HG03159 (cell line): ENCODE results near the gene ZNF594.
A peak's percentile ranks its signal among the peaks of the same experiment; 100 is the strongest.
"Not testable (repeated sequence)": the region's sequence is repeated elsewhere in the genome, so short reads cannot be mapped to it uniquely, and the experiment has no call there.

Source experiments
- ATAC-seq: cut with Tn5 transposase; IDR thresholded peaks from one replicate; pipeline ENCODE4 v1.9.1; 2021; ENCODE audit warnings: mild to moderate bottlenecking, moderate library complexity; ENCODE audit not compliant: unreplicated experiment

Gene ZNF594

GRCh38 chr17:5191541-5192417 lies at the start of gene ZNF594:
ZNF594 (minus strand) TSS chr17:5191868; CDS start chr17:5184256, 7,612 bp downstream.
- ATAC-seq: peak; percentile 95

DNA sequence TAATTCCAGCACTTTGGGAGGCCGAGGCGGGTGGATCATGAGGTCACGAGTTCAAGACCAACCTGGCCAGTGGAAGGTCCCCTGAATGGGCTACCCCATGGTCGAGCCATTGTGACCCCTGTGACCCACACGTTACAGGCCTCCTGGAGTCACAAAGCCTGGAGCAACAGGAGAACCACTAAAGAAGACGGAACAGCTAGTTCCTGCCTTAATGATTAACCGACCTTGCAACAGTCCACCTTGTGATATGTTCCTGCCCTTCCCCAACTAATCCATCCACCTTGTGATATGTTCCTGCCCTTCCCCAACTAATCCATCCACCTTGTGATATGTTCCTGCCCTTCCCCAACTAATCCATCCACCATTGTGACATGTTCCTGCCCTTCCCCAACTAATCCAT lies 48.1 kb upstream of the ZNF594 start:
- ATAC-seq: not testable (repeated sequence)

DNA sequence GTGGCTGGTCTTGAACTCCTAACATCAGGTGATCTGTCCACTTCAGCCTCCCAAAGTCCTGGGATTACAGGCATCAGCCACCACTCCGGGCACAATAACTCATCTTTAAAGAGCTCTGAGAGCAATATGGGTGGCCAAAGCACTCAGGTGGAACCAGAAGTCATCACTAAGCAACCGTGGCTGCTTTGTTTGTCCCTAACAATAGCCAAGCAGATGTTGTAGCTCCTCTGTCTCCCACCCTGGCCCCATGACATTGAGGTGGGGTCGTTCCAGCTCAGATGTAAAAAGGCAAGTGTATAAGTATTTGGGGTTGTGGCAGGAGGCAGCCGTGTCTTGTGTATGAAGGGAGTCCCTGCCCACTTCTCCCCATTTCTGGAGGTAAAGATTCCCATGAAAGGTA lies 46.7 kb upstream of the ZNF594 start:
- no peak for ATAC-seq

GRCh38 chr17:5237541-5238016 lies 45.9 kb upstream of the ZNF594 start:
- ATAC-seq: no peak

- no peak for ATAC-seq
These were observed 45.4 kb upstream of the ZNF594 start for GRCh38 chr17:5236938-5237540.

DNA sequence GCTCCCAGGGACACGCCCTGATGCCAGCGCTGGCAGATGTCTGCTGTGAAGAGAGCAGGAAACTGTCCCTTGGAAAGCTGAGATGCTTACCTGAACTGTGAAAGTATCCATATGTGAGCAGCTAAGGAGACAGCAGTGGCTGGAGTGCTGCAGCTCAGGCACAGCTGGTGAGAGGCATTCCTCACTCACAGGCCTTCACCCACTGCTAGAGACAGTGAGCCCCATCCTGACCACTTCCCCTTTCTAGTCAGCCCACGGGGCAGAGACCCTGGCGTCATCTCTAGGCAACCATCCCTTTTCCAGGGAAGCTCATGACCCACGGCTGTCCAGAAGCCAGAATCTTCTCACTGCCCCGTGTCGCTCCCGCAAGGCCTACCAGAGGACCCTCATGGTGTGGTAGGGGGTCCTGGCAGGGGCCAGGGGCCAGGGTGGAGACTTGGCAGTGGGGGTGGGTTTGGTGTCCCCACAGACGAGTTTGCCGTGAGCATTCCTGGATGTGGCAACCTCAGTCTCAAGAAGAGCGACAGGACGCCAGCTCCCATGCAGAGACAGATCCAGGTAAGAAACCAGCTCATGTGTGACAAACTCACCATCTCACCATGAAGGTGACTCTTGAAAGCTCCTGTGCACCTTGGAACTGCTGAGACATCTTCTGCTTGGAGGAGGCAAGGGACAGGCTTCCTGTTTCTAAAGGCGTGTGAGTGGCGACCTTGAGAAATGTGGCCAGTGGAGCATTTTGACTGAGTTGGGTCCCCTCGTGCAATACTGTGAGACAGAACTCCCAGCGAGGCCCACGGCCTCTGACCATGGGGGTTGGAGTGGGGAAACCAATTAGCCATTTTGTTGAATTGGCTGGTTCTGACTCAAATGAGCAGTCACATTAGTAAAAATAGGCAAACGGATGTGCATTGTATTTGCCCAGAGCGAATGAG lies 43.2 kb upstream of the ZNF594 start, which contains the start of gene SCIMP:
Gene SCIMP, minus strand, starts transcription at position 216 of the 932 bp plus-strand sequence. Its CDS starts 105 bp downstream, at position 111.
- peak; percentile 64 for ATAC-seq

- not testable (repeated sequence) for ATAC-seq
These were observed 41.8 kb upstream of the ZNF594 start for GRCh38 chr17:5233492-5233891.

- ATAC-seq: no peak
These were observed 35.5 kb upstream of the ZNF594 start for GRCh38 chr17:5226940-5227878.

DNA sequence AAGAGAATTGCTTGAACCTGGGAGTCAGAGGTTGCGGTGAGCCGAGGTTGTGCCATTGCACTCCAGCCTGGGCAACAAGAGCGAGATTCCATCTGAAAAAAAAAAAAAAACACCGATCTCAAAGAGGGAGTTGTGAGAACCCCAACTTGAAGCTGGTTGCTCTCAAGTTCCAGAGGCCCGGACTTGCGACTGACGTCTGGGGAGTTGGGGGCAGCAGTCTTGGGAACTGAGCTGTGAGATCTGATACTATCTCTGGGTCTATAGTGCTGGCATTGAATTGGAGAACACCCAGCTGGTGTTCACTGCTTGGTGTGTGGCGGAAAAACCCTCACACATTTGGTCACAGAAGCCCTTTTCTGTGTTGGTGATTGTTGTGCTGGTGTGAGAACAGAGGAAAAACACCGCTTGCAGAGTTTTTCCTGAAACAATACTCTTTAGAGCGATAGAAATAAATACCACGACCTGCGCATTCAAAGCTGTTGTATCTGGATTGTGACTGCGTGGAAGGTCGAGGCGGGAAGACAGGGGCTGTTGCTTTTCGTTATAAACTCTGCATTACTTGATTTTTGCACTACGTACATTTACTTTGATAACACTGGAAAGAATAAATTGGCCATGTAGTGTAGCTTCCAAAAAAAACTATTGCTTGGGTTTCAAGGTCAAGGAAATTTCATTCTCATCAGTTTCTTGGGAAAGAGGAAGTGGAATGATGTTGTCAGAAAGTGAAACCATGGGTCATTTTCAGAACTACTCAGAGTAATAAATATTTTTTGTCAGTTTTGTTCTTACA lies 34.2 kb upstream of the ZNF594 start:
- ATAC-seq: no peak

- ATAC-seq: not testable (repeated sequence)
These were observed 30.2 kb upstream of the ZNF594 start for GRCh38 chr17:5221912-5222311.

DNA sequence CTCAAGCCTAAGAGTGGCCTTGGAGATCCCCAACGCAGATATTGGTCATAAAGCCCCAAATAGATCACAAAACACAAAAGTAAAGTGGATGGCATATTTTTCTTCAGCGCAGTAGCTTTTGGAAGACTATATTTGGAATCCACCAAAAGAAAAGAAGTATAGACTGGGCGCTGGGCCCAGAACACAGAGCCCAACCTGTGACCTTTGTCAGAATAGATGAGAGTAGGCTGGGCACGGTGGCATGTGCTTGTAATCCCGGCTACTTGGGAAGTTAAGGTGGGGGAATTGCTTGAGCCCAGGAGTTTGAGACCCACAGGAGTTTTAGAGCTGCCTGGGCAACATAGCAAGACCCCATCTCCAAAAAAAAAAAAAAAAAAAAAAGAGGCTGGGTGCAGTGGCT lies 28.4 kb upstream of the ZNF594 start:
- no peak for ATAC-seq

- ATAC-seq: no peak
These were observed 27.9 kb upstream of the ZNF594 start for GRCh38 chr17:5219536-5219935.

- ATAC-seq: not testable (repeated sequence)
These were observed 25.9 kb upstream of the ZNF594 start for GRCh38 chr17:5217562-5217961.

DNA sequence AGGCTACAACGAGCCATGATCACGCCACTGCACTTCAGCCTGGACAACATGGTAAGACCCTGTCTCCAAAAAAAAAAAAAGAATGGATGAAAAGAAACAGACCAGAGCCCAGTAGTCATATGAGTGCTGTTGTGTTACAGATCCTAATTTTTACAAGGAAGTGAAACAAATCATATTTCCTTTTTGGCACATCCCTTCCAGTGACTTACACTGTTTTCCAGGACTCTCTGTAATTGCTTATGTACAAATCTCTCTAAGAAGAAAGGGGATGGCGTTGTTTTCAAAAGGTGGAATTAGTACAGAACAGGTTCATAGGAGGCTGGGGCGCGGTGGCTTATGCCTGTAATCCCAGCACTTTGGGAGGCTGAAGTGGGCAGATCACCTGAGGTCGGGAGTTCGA lies 19.8 kb upstream of the ZNF594 start:
- no peak for ATAC-seq

DNA sequence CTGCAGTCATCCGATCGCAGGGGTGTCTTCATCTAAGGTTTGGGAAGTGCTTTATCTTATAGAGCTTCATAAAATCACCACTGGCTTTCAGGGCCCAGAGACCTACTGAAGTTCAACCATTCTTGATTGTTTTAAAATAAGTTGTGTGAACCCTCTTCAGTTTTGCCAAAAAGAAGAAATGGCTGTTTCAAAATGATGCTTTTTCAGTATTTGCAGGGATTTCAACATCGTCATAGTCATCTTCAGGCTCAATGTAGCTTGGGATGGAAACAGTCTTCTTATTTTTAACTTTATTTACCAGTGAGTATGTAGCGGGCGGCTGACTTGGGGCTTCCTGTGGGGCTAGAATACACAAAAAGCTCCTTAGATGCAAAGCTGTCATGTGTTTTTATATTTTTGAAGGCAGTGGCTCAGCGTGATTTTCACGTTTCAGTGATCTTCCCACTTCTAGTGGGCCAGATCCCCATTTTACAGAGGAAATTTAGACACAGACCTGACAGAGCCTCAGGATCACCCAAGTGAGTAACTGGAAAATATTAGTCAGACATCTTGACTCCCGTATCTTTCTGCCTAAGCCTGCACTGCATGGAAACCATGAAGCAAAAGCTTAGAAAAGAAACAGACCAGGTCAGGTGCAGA lies 19.1 kb upstream of the ZNF594 start:
- peak; percentile 45 for ATAC-seq

DNA sequence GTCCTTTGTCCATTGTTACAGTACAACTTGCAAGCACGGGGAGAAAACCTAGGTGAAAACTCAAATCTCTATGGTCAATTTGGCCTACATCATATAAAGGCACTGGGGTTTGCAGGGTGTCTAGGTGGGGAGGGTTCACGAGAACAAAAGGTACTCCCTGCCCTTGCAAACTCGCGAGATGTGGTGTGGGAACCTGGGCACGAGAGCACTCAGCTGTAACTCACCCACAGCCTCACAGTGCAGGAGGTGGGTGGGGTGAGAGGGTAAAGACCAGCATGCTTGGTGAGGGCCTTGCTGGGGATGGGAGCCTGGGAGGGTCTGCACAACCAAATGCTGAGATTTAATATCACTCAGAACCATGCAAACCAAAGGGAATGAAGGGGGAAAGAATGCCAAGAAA lies 18.4 kb upstream of the ZNF594 start:
- ATAC-seq: no peak

- no peak for ATAC-seq
These were observed 17.7 kb upstream of the ZNF594 start for GRCh38 chr17:5209396-5209795.

GRCh38 chr17:5203908-5204294 lies 12.2 kb upstream of the ZNF594 start:
- no peak for ATAC-seq
